NB4 (cell line): ENCODE data around the gene ADI1.

Experiments used
- DNase-seq: peaks from one replicate; pipeline ENCODE4 v3.0.0; 2010; ENCODE audit warnings: low read depth
- H3K4me3 ChIP-seq: one replicate; pipeline ENCODE4 v1.5.1; 2011; ENCODE audit warnings: mild to moderate bottlenecking, low read depth, low read length, moderate library complexity
- MAX ChIP-seq: IDR thresholded peaks from 2 replicates; pipeline ENCODE4 v1.6.1; 2011; ENCODE audit warnings: low read depth, low read length
- MYC ChIP-seq: IDR thresholded peaks from 2 replicates; pipeline ENCODE4 v1.6.1; 2011; ENCODE audit warnings: low read depth, low read length
- POLR2A ChIP-seq: IDR thresholded peaks from 2 replicates; pipeline ENCODE4 v1.6.1; 2011; ENCODE audit warnings: mild to moderate bottlenecking; ENCODE audit not compliant: insufficient read length; ENCODE audit errors: extremely low read depth
- TF ChIP-seq, protein P1 (sequence below): IDR thresholded peaks from one replicate; pipeline ENCODE4 v1.5.1; 2012; ENCODE audit warnings: low read depth, low read length

ADI1 gene

GRCh38 chr2:3542107-3542506 is 22.8 kb upstream of the ADI1 start:
- TF ChIP-seq POLR2A, result no peak
- TF ChIP-seq MAX, result no peak
- TF ChIP-seq, protein P1, sequence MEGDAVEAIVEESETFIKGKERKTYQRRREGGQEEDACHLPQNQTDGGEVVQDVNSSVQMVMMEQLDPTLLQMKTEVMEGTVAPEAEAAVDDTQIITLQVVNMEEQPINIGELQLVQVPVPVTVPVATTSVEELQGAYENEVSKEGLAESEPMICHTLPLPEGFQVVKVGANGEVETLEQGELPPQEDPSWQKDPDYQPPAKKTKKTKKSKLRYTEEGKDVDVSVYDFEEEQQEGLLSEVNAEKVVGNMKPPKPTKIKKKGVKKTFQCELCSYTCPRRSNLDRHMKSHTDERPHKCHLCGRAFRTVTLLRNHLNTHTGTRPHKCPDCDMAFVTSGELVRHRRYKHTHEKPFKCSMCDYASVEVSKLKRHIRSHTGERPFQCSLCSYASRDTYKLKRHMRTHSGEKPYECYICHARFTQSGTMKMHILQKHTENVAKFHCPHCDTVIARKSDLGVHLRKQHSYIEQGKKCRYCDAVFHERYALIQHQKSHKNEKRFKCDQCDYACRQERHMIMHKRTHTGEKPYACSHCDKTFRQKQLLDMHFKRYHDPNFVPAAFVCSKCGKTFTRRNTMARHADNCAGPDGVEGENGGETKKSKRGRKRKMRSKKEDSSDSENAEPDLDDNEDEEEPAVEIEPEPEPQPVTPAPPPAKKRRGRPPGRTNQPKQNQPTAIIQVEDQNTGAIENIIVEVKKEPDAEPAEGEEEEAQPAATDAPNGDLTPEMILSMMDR, result no peak
- no peak for TF ChIP-seq MYC
- DNase-seq, result no peak

GRCh38 chr2:3539836-3540235 is 20.5 kb upstream of the ADI1 start:
- TF ChIP-seq POLR2A (no peak), MAX (no peak), MYC (no peak)
- TF ChIP-seq, protein P1, result no peak
- no peak for DNase-seq
- no peak overlapping the region for H3K4me3 ChIP-seq

More at GRCh38 chr2:3542107-3542506, 22.8 kb upstream of the ADI1 start:
- H3K4me3 ChIP-seq, result no peak overlapping the region

GRCh38 chr2:3536682-3537632 is 17.6 kb upstream of the ADI1 start:
- H3K4me3 ChIP-seq, result no peak overlapping the region
- DNase-seq, result peak; percentile 30

GRCh38 chr2:3535794-3536681 is 16.7 kb upstream of the ADI1 start:
- TF ChIP-seq POLR2A (no peak), MYC (no peak)
- TF ChIP-seq, protein P1, result no peak
- no peak for DNase-seq
- no peak overlapping the region for H3K4me3 ChIP-seq

More at GRCh38 chr2:3536682-3537632, 17.6 kb upstream of the ADI1 start:
- TF ChIP-seq, protein P1, result peak; percentile 28
- no peak for TF ChIP-seq MAX

DNA sequence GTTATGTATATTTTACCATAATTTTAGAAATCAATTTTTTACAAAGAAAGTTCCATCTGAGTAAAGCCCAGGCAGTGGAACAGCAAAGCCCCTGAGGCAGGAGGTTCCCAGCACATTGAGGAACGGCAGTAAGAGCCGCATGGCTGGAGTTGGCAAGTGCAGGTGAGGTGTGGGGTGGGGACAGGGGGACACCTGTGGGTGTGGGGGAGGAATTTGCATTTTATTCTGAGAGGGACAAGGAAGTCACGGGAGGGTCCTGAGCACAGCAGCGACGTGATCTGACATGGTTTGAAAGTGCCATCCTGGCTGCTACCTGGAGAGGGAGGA is 16.1 kb upstream of the ADI1 start:
- H3K4me3 ChIP-seq, result no peak overlapping the region
- DNase-seq, result no peak
- no peak for TF ChIP-seq MAX

DNA sequence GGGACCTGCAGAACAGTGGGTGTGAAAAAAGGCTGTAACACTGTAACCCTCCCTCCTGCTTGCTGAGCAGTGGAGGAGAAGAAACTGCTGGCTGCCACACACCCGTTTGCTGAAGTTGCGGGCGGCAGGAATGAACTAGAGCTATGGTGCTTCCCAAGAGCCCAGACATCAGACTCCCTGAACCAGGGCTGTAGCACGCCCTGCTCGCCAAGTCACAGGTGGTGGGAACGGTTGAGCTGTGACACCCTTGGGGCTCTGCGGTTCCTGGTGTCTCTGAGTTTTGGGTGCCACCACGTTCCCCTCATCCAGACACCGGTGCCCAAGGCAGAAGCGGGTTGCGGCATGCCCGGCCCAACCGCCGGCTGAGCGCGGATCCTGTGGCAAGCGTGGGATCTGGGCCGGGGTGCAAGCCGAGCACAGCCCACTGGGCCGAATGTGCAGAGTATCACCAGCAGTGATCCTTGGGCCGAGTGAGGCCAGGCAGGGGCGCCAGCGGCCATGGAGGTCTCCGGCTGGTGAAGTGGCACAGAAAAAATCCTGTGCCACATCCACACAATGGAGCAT is 15.0 kb upstream of the ADI1 start:
- TF ChIP-seq, protein P1, result no peak
- no peak for TF ChIP-seq MYC
- no peak for DNase-seq

More for the DNA sequence above, 15.0 kb upstream of the ADI1 start:
- H3K4me3 ChIP-seq, result no peak overlapping the region
